Erythroblast (primary cell): ENCODE measurements around the gene SPATA6L.

ENCODE experiments used
- DNase-seq, 2 experiments: peaks; one replicate each; lab custom pipeline; 2025; lab: John Stamatoyannopoulos, UW
- GATA1 ChIP-seq: IDR thresholded peaks from 2 replicates; pipeline ENCODE4 v1.6.1; 2011; ENCODE audit warnings: low read depth, mild to moderate bottlenecking, control low read depth, low read length, moderate library complexity
- POLR2A ChIP-seq: IDR thresholded peaks from 2 replicates; pipeline ENCODE4 v1.6.1; 2011; ENCODE audit warnings: mild to moderate bottlenecking, low read length

SPATA6L gene

GRCh38 chr9:4666042-4666699, at the start of gene SPATA6L:
SPATA6L (minus strand) TSS chr9:4666480; CDS start chr9:4666250, 230 bp downstream.
- TF ChIP-seq POLR2A (peak; percentile 35), GATA1 (no peak)
- peak; percentile 67 for DNase-seq

GRCh38 chr9:4714266-4715016, 48.2 kb upstream of the SPATA6L start:
- TF ChIP-seq GATA1, result no peak
- TF ChIP-seq POLR2A, result no peak
- DNase-seq, result no peak

- TF ChIP-seq GATA1 (no peak), POLR2A (no peak)
- DNase-seq, result peak; percentile 24 to 31
Measured at GRCh38 chr9:4713849-4714248, 47.6 kb upstream of the SPATA6L start.

GRCh38 chr9:4709380-4709779, 43.1 kb upstream of the SPATA6L start:
- TF ChIP-seq POLR2A, result no peak
- TF ChIP-seq GATA1, result no peak
- DNase-seq, result no peak

- DNase-seq, result no peak
- TF ChIP-seq POLR2A (no peak), GATA1 (no peak)
Measured at GRCh38 chr9:4706971-4707622, 40.8 kb upstream of the SPATA6L start.

GRCh38 chr9:4706021-4706420, 39.7 kb upstream of the SPATA6L start:
- TF ChIP-seq GATA1 (no peak), POLR2A (no peak)
- DNase-seq, result no peak

GRCh38 chr9:4704129-4704528, 37.8 kb upstream of the SPATA6L start:
- TF ChIP-seq POLR2A (no peak), GATA1 (no peak)
- DNase-seq, result no peak

- no peak for DNase-seq
- no peak for TF ChIP-seq POLR2A
- no peak for TF ChIP-seq GATA1
Measured at GRCh38 chr9:4701526-4701925, 35.2 kb upstream of the SPATA6L start.

GRCh38 chr9:4700932-4701331, 34.7 kb upstream of the SPATA6L start:
- peak in 1 of 2 experiments; percentile 40 for DNase-seq
- no peak for TF ChIP-seq POLR2A
- TF ChIP-seq GATA1, result no peak

- DNase-seq, result peak; percentile 68 to 80
- TF ChIP-seq POLR2A, result no peak
Measured at GRCh38 chr9:4700091-4700490, 33.8 kb upstream of the SPATA6L start.

GRCh38 chr9:4691795-4692194, 25.5 kb upstream of the SPATA6L start:
- peak; percentile 25 to 65 for DNase-seq
- TF ChIP-seq GATA1 (no peak), POLR2A (no peak)

- no peak for DNase-seq
- TF ChIP-seq POLR2A, result no peak
- no peak for TF ChIP-seq GATA1
Measured at GRCh38 chr9:4690144-4690543, 23.9 kb upstream of the SPATA6L start.

- TF ChIP-seq GATA1 (no peak), POLR2A (no peak)
- DNase-seq, result peak; percentile 20 to 37
Measured at GRCh38 chr9:4689687-4690104, 23.4 kb upstream of the SPATA6L start.

- TF ChIP-seq POLR2A (no peak), GATA1 (no peak)
- peak; percentile 31 to 59 for DNase-seq
Measured at GRCh38 chr9:4689021-4689420, 22.7 kb upstream of the SPATA6L start.
